HUDEP-2 (cell line): Measurements from ENCODE around the gene SMIM17.
"Not testable (repeated sequence)": the region's sequence is repeated elsewhere in the genome, so short reads cannot be mapped to it uniquely, and the experiment has no call there.

Source experiments
- DNase-seq, 76 experiments: peaks; one replicate each; lab custom pipeline; 2025; ENCODE audit not compliant: unreplicated experiment in 76 of 76; lab: John Stamatoyannopoulos, UW

SMIM17 gene

GRCh38 chr19:56654151-56654550, 11.2 kb downstream of the SMIM17 start:
- no peak for DNase-seq

- peak in 1 of 76 experiments; percentile 1 for DNase-seq
These were observed 17.6 kb downstream of the SMIM17 start for GRCh38 chr19:56660381-56661107.

GRCh38 chr19:56661248-56661647, 18.3 kb downstream of the SMIM17 start:
- DNase-seq, result no peak

- no peak for DNase-seq
These were observed 21.1 kb downstream of the SMIM17 start for GRCh38 chr19:56663931-56664500.

GRCh38 chr19:56664511-56664910, 21.6 kb downstream of the SMIM17 start:
- DNase-seq, result no peak

GRCh38 chr19:56667311-56667870, 24.4 kb downstream of the SMIM17 start:
- no peak for DNase-seq

GRCh38 chr19:56668676-56669075, 25.7 kb downstream of the SMIM17 start:
- no peak for DNase-seq

GRCh38 chr19:56670401-56670960, 27.5 kb downstream of the SMIM17 start:
- DNase-seq, result no peak

- no peak for DNase-seq
These were observed 28.1 kb downstream of the SMIM17 start for GRCh38 chr19:56670961-56671612.

- peak in 36 of 76 experiments; percentile 5 to 75 (median 41) for DNase-seq
These were observed 28.6 kb downstream of the SMIM17 start, which contains the start of gene ZNF835 for GRCh38 chr19:56671613-56671994. ZNF835 (minus strand) TSS chr19:56671757; CDS start chr19:56665198, 6,559 bp downstream.

- not testable (repeated sequence) for DNase-seq
These were observed 29.7 kb downstream of the SMIM17 start for GRCh38 chr19:56672610-56673009.

- DNase-seq, result no peak
These were observed 35.2 kb downstream of the SMIM17 start for GRCh38 chr19:56678205-56678604.

GRCh38 chr19:56681702-56682101, 38.7 kb downstream of the SMIM17 start:
- no peak for DNase-seq

- DNase-seq, result no peak
These were observed 40.2 kb downstream of the SMIM17 start for GRCh38 chr19:56683116-56683515.

GRCh38 chr19:56687031-56687430, 44.1 kb downstream of the SMIM17 start:
- no peak for DNase-seq

- DNase-seq, result no peak
These were observed 46.2 kb downstream of the SMIM17 start for GRCh38 chr19:56689198-56689597.

GRCh38 chr19:56690670-56691069, 47.7 kb downstream of the SMIM17 start:
- DNase-seq, result no peak

- DNase-seq, result no peak
These were observed 49.4 kb downstream of the SMIM17 start for GRCh38 chr19:56692206-56692895.

GRCh38 chr19:56699552-56699951, 56.6 kb downstream of the SMIM17 start:
- no peak for DNase-seq

GRCh38 chr19:56701895-56702294, 58.9 kb downstream of the SMIM17 start:
- DNase-seq, result no peak

- no peak for DNase-seq
These were observed 63.0 kb downstream of the SMIM17 start for GRCh38 chr19:56705939-56706338.
